Activated naive CD4-positive, alpha-beta T cell treated with anti-CD3 and anti-CD28 coated beads, Interleukin-2, amount 50 U/mL, for 72 hours (primary cell): ENCODE data around the gene VPS35L. TPM values are rescaled to one million over a fixed set of nuclear protein-coding genes. Genes with fewer than 3 reads are reported as not detected.

Experiments used
- ATAC-seq, 2 donors: fragments of 150-1000 bp; cut with Tn5 transposase; 2 replicates each; pipeline ENCODE4 v1.10.0; 2021; ENCODE audit warnings: mild to moderate bottlenecking in 2 of 2, moderate library complexity in 2 of 2
- DNase-seq, 2 donors: peaks; one replicate each; pipeline ENCODE4 v3.0.0; 2021 to 2022; ENCODE audit warnings: low spot score in 2 of 2
- H3K27ac Mint-ChIP-seq, 2 donors: one replicate each; pipeline ENCODE4 v1.8.0; 2022; ENCODE audit warnings: mild to moderate bottlenecking in 2 of 2, mixed read lengths in 2 of 2
- H3K36me3 Mint-ChIP-seq, 2 donors: one replicate each; pipeline ENCODE4 v1.8.0; 2022; ENCODE audit warnings: mixed read lengths in 2 of 2
- H3K9me3 Mint-ChIP-seq, 2 donors: one replicate each; pipeline ENCODE4 v1.8.0; 2022; ENCODE audit warnings: mixed read lengths in 2 of 2
- total RNA-seq, 2 donors: library from RNA; stranded (reverse); gene quantifications; one replicate each; pipeline ENCODE4 v1.2.3, GENCODE V29; 2022

Gene VPS35L
- total RNA-seq = 10 to 100 TPM; 47.5 to 49.0 TPM

GRCh38 chr16:19555186-19555937 lies at the start of gene VPS35L:
VPS35L (plus strand) TSS chr16:19555703; CDS start chr16:19555730, 27 bp downstream.
- DNase-seq (peak; percentile 94 to 95), ATAC-seq (peak; percentile 92 to 96)
- Mint-ChIP-seq H3K36me3 (peaks cover 9 to 13% of the 10 kb centered on the region in 2 donors), H3K9me3 (no peaks in the 10 kb centered on the region), H3K27ac (peak within 1 kb of the TSS; percentile 92 to 97)

GRCh38 chr16:19506965-19507364 lies 48.5 kb upstream of the VPS35L start:
- DNase-seq = no peak
- Mint-ChIP-seq H3K36me3 (peaks cover 0 to 5% of the 10 kb centered on the region in 2 donors), H3K9me3 (no peaks in the 10 kb centered on the region), H3K27ac (peak overlapping the region in 1 of 2 donors; percentile 55)
- no peak for ATAC-seq

- peaks cover under 1 to 9% of the 10 kb centered on the region in 2 donors for H3K36me3 Mint-ChIP-seq
Measured at GRCh38 chr16:19507867-19508266, 47.6 kb upstream of the VPS35L start.

GRCh38 chr16:19512297-19512696 lies 43.2 kb upstream of the VPS35L start:
- DNase-seq (no peak), ATAC-seq (no peak)
- Mint-ChIP-seq H3K9me3 (no peaks in the 10 kb centered on the region), H3K27ac (no peak overlapping the region), H3K36me3 (peaks cover 21 to 31% of the 10 kb centered on the region in 2 donors)

More at GRCh38 chr16:19507867-19508266, 47.6 kb upstream of the VPS35L start:
- Mint-ChIP-seq H3K27ac (no peak overlapping the region), H3K9me3 (no peaks in the 10 kb centered on the region)
- DNase-seq (no peak), ATAC-seq (no peak)

- H3K9me3 Mint-ChIP-seq = no peaks in the 10 kb centered on the region
- ATAC-seq (no peak), DNase-seq (no peak)
- peaks cover 24 to 32% of the 10 kb centered on the region in 2 donors for H3K36me3 Mint-ChIP-seq
- no peak overlapping the region for H3K27ac Mint-ChIP-seq
Measured at GRCh38 chr16:19513377-19514053, 42.0 kb upstream of the VPS35L start.

- ATAC-seq = no peak
- Mint-ChIP-seq H3K36me3 (peaks cover 29 to 32% of the 10 kb centered on the region in 2 donors), H3K9me3 (no peaks in the 10 kb centered on the region), H3K27ac (no peak overlapping the region)
- no peak for DNase-seq
Measured at GRCh38 chr16:19515757-19516156, 39.7 kb upstream of the VPS35L start.

GRCh38 chr16:19517424-19518089 lies 37.9 kb upstream of the VPS35L start:
- Mint-ChIP-seq H3K27ac (peak overlapping the region in 1 of 2 donors; percentile 65), H3K36me3 (peaks cover 29 to 40% of the 10 kb centered on the region in 2 donors), H3K9me3 (no peaks in the 10 kb centered on the region)
- ATAC-seq = peak in 1 of 2 donors; percentile 11
- DNase-seq = peak in 1 of 2 donors; percentile 8

- no peak for DNase-seq
- Mint-ChIP-seq H3K27ac (peak overlapping the region in 1 of 2 donors; percentile 35), H3K36me3 (peaks cover 23 to 33% of the 10 kb centered on the region in 2 donors), H3K9me3 (no peaks in the 10 kb centered on the region)
- no peak for ATAC-seq
Measured at GRCh38 chr16:19518388-19518787, 37.1 kb upstream of the VPS35L start.

- Mint-ChIP-seq H3K9me3 (no peaks in the 10 kb centered on the region), H3K36me3 (peaks cover 23 to 37% of the 10 kb centered on the region in 2 donors), H3K27ac (peak overlapping the region; percentile 96 to 97)
- DNase-seq (no peak), ATAC-seq (peak in 1 of 2 donors; percentile 26)
Measured at GRCh38 chr16:19520861-19521331, 34.6 kb upstream of the VPS35L start.

GRCh38 chr16:19521471-19522396 lies 33.8 kb upstream of the VPS35L start, which contains the start of gene GDE1:
GDE1 (minus strand) TSS chr16:19522098; CDS start chr16:19521964, 134 bp downstream.
- DNase-seq (peak; percentile 92 to 93), ATAC-seq (peak; percentile 83 to 85)
- no peaks in the 10 kb centered on the region for H3K9me3 Mint-ChIP-seq
- H3K36me3 Mint-ChIP-seq = peaks cover 20 to 33% of the 10 kb centered on the region in 2 donors
- peak within 1 kb of the TSS; percentile 96 to 97 for H3K27ac Mint-ChIP-seq

- DNase-seq (no peak), ATAC-seq (no peak)
- Mint-ChIP-seq H3K36me3 (peaks cover 13 to 27% of the 10 kb centered on the region in 2 donors), H3K27ac (peak overlapping the region; percentile 81 to 96), H3K9me3 (no peaks in the 10 kb centered on the region)
Measured at GRCh38 chr16:19522397-19522732, 33.1 kb upstream of the VPS35L start.

- peak overlapping the region in 1 of 2 donors; percentile 96 for H3K27ac Mint-ChIP-seq
- DNase-seq = no peak
- no peak for ATAC-seq
- no peaks in the 10 kb centered on the region for H3K9me3 Mint-ChIP-seq
- H3K36me3 Mint-ChIP-seq = peaks cover 13 to 26% of the 10 kb centered on the region in 2 donors
Measured at GRCh38 chr16:19522760-19523159, 32.7 kb upstream of the VPS35L start.

- ATAC-seq (no peak), DNase-seq (no peak)
- Mint-ChIP-seq H3K27ac (peak overlapping the region in 1 of 2 donors; percentile 96), H3K9me3 (no peaks in the 10 kb centered on the region), H3K36me3 (peaks cover 17 to 27% of the 10 kb centered on the region in 2 donors)
Measured at GRCh38 chr16:19523184-19523558, 32.3 kb upstream of the VPS35L start.

GRCh38 chr16:19523559-19524355 lies 31.7 kb upstream of the VPS35L start, which contains the start of gene CCP110:
CCP110 (plus strand) TSS chr16:19523942; CDS start chr16:19527882, 3,940 bp downstream.
- Mint-ChIP-seq H3K9me3 (no peaks in the 10 kb centered on the region), H3K27ac (peak within 1 kb of the TSS; percentile 96), H3K36me3 (peaks cover 19 to 31% of the 10 kb centered on the region in 2 donors)
- DNase-seq (peak; percentile 91 to 92), ATAC-seq (peak; percentile 87)

- H3K27ac Mint-ChIP-seq = peak overlapping the region; percentile 52 to 96
- ATAC-seq = peak in 1 of 2 donors; percentile 0
- peaks cover 21 to 34% of the 10 kb centered on the region in 2 donors for H3K36me3 Mint-ChIP-seq
- H3K9me3 Mint-ChIP-seq = no peaks in the 10 kb centered on the region
- no peak for DNase-seq
Measured at GRCh38 chr16:19524356-19524615, 31.2 kb upstream of the VPS35L start.
